GM12878 (cell line): ENCODE measurements around the gene CKLF. TPM values are rescaled to one million over a fixed set of nuclear protein-coding genes. Genes with fewer than 3 reads are reported as not detected.

Experiments used
- BCL3 ChIP-seq: IDR thresholded peaks from 2 replicates; pipeline ENCODE4 v1.6.1; 2011; ENCODE audit warnings: borderline replicate concordance, low read depth, mild to moderate bottlenecking, moderate library complexity, low read length; ENCODE audit not compliant: insufficient read depth, poor library complexity, severe bottlenecking
- BCLAF1 ChIP-seq: fragments of 450-650 bp; IDR thresholded peaks from 2 replicates; pipeline ENCODE4 v1.6.1; 2017; ENCODE audit warnings: antibody characterized with exemption, mild to moderate bottlenecking, moderate library complexity
- CBX5 ChIP-seq: sonication (generic); IDR thresholded peaks from 2 replicates; pipeline ENCODE4 v1.6.1; 2016; ENCODE audit warnings: low read depth, moderate library complexity, mild to moderate bottlenecking, inconsistent platforms
- CTCF ChIP-seq, 3 experiments: IDR thresholded peaks in 2 of 3; conservative IDR thresholded peaks in 1 of 3; 2 replicates each; pipeline ENCODE4 v1.5.1; 2011; ENCODE audit warnings: low read depth in 3 of 3, low read length in 3 of 3, mild to moderate bottlenecking in 3 of 3, control low read depth in 2 of 3, moderate library complexity in 2 of 3, inconsistent platforms in 1 of 3, mixed read lengths in 1 of 3; ENCODE audit not compliant: control insufficient read depth in 2 of 3, insufficient read depth in 1 of 3; ENCODE audit errors: extremely low read depth in 1 of 3
- E2F4 ChIP-seq: IDR thresholded peaks from 2 replicates; pipeline ENCODE4 v1.6.1; 2012; ENCODE audit warnings: low read depth, low read length, improper control_type of control experiment
- IKZF1 ChIP-seq: fragments of 450-650 bp; conservative IDR thresholded peaks from 2 replicates; pipeline ENCODE4 v1.6.1; 2017; ENCODE audit warnings: antibody characterized with exemption, mild to moderate bottlenecking
- JUND ChIP-seq: IDR thresholded peaks from 2 replicates; pipeline ENCODE4 v1.6.1; 2012; ENCODE audit warnings: low read depth, mild to moderate bottlenecking, low read length, improper control_type of control experiment, moderate library complexity
- KAT2A ChIP-seq: conservative IDR thresholded peaks from 2 replicates; pipeline ENCODE4 v1.6.1; 2011; ENCODE audit warnings: low read depth, low read length; ENCODE audit not compliant: control insufficient read depth
- MTA2 ChIP-seq: fragments of 450-650 bp; IDR thresholded peaks from 2 replicates; pipeline ENCODE4 v1.6.1; 2016; ENCODE audit warnings: low read depth, mild to moderate bottlenecking, moderate library complexity
- NFXL1 ChIP-seq: fragments of 450-650 bp; IDR thresholded peaks from 2 replicates; pipeline ENCODE4 v1.6.1; 2017; ENCODE audit warnings: antibody characterized with exemption, mild to moderate bottlenecking, borderline replicate concordance
- NFYB ChIP-seq: IDR thresholded peaks from 2 replicates; pipeline ENCODE4 v1.6.1; 2011; ENCODE audit warnings: low read depth, mild to moderate bottlenecking, low read length, improper control_type of control experiment, moderate library complexity; ENCODE audit not compliant: insufficient read depth
- NKRF ChIP-seq: fragments of 450-650 bp; conservative IDR thresholded peaks from 2 replicates; pipeline ENCODE4 v1.6.1; 2017; ENCODE audit warnings: mild to moderate bottlenecking, moderate library complexity
- NR2F1 ChIP-seq: fragments of 450-650 bp; conservative IDR thresholded peaks from 2 replicates; pipeline ENCODE4 v1.6.1; 2017; ENCODE audit warnings: mild to moderate bottlenecking
- NRF1 ChIP-seq: conservative IDR thresholded peaks from 2 replicates; pipeline ENCODE4 v1.6.1; 2011; ENCODE audit warnings: mild to moderate bottlenecking, low read depth, low read length, improper control_type of control experiment
- PML ChIP-seq: IDR thresholded peaks from 2 replicates; pipeline ENCODE4 v1.6.1; 2012; ENCODE audit warnings: low read length, inconsistent platforms
- RFX5 ChIP-seq: IDR thresholded peaks from 2 replicates; pipeline ENCODE4 v1.6.1; 2011; ENCODE audit warnings: low read depth, low read length, improper control_type of control experiment
- RUNX3 ChIP-seq: IDR thresholded peaks from 2 replicates; pipeline ENCODE4 v1.6.1; 2012; ENCODE audit warnings: low read length, inconsistent platforms
- SREBF1 ChIP-seq: IDR thresholded peaks from 2 replicates; pipeline ENCODE4 v1.6.1; 2012; ENCODE audit warnings: mild to moderate bottlenecking, low read length
- TCF3 ChIP-seq: IDR thresholded peaks from 2 replicates; pipeline ENCODE4 v1.6.1; 2012; ENCODE audit warnings: low read depth, mild to moderate bottlenecking, low read length, borderline replicate concordance; ENCODE audit not compliant: insufficient read depth
- YBX1 ChIP-seq: fragments of 450-650 bp; IDR thresholded peaks from 2 replicates; pipeline ENCODE4 v1.6.1; 2016; ENCODE audit warnings: antibody characterized with exemption
- ZBED1 ChIP-seq: IDR thresholded peaks from 2 replicates; pipeline ENCODE4 v1.6.1; 2016; ENCODE audit warnings: borderline replicate concordance
- polyA plus RNA-seq, 11 experiments: library from polyadenylated mRNA; depleted of rRNA in 4 of 11; unstranded in 6 of 11; stranded (reverse) in 5 of 11; fragments of >200 nt; fragmentation: Nextera tagmentation in 4 of 11; fragmentation: Illumina TruSeq in 1 of 11; extraction: Ambion mirVana in 4 of 11; extraction: Trizol in 1 of 11; gene quantifications; 1 replicate in 1 of 11; 2 replicates in 10 of 11; pipeline versions ENCODE4 v1.2.1 to v1.2.3, GENCODE V29; 2011 to 2016; ENCODE audit warnings: inconsistent platforms in 2 of 11, missing spikeins in 2 of 11, low read depth in 1 of 11
- total RNA-seq, 4 experiments: library from RNA; depleted of rRNA in 3 of 4; stranded (reverse); fragments of >200 nt in 3 of 4; fragmentation: Illumina TruSeq in 1 of 4; extraction: Trizol in 1 of 4; gene quantifications; 2 replicates each; pipeline versions ENCODE4 v1.2.1 to v1.2.3, GENCODE V29; 2013 to 2021

CKLF gene
- total and polyA plus RNA-seq, 10 of the 15 experiments (the other 5 are each of a cell fraction or from before 2014, with no cell fraction given), result 40.8 to 193 (median 109) TPM

GRCh38 chr16:66605979-66606751, 53.8 kb downstream of the CKLF start (continued):
- TF ChIP-seq TCF3 (no peak), MTA2 (peak; percentile 61), SREBF1 (no peak), JUND (no peak), NR2F1 (0 out of 2 replicates have a peak, but pooled peaks have one; percentile 32), NRF1 (no peak), E2F4 (no peak), PML (no peak), YBX1 (no peak), BCLAF1 (no peak), BCL3 (no peak), NFXL1 (no peak), RUNX3 (peak; percentile 84), KAT2A (no peak), IKZF1 (peak; percentile 87), RFX5 (no peak), ZBED1 (no peak), CTCF (IDR thresholded peaks at IDR 0.05 in 2 of 3, conservative IDR thresholded peaks at IDR 0.05 in 1 of 3; ENCODE audit: control insufficient read depth in 2 of 3, extremely low read depth in 1 of 3, insufficient read depth in 1 of 3, low read depth in 3 of 3, low read length in 3 of 3) (no peak), NFYB (no peak), CBX5 (no peak), NKRF (no peak)
